ENCODE data around the gene KLHL6.
"Not testable (repeated sequence)": the region's sequence is repeated elsewhere in the genome, so short reads cannot be mapped to it uniquely, and the experiment has no call there.

The KLHL6 gene

GRCh38 chr3:183578179-183578578, 22.7 kb upstream of the KLHL6 start:
- H3K27ac Mint-ChIP-seq: no peak overlapping the region
- ATAC-seq: no peak
- peaks cover 7% of the 10 kb centered on the region for H3K4me1 Mint-ChIP-seq
- no peak overlapping the region for H3K4me3 Mint-ChIP-seq
- H3K9me3 Mint-ChIP-seq: no peaks in the 10 kb centered on the region
- H3K27me3 Mint-ChIP-seq: peaks cover 8% of the 10 kb centered on the region
- no peak for DNase-seq

DNA sequence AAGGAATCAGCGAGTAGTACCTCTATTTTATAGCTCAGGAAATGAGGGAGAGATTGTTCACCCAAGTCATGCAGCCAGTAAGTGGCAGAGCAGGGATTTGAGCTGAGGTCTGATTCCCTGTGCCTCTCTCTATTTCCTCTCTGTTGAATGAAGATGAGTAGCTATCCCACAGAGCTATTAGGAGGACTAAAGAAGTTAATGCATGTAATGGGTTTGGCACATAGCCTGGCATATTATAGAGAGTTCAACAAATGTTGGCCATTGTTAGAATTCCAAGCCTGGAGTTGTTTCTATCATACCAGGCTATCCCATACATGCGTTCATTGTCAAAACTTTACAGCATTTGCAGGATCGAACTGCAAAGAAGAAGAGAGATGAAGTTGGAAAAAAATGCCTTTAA, 21.8 kb upstream of the KLHL6 start:
- Mint-ChIP-seq H3K27me3 (peaks cover 8% of the 10 kb centered on the region), H3K4me1 (peaks cover 7% of the 10 kb centered on the region), H3K4me3 (no peak overlapping the region), H3K27ac (no peak overlapping the region), H3K9me3 (no peaks in the 10 kb centered on the region)
- ATAC-seq (no peak), DNase-seq (no peak)

DNA sequence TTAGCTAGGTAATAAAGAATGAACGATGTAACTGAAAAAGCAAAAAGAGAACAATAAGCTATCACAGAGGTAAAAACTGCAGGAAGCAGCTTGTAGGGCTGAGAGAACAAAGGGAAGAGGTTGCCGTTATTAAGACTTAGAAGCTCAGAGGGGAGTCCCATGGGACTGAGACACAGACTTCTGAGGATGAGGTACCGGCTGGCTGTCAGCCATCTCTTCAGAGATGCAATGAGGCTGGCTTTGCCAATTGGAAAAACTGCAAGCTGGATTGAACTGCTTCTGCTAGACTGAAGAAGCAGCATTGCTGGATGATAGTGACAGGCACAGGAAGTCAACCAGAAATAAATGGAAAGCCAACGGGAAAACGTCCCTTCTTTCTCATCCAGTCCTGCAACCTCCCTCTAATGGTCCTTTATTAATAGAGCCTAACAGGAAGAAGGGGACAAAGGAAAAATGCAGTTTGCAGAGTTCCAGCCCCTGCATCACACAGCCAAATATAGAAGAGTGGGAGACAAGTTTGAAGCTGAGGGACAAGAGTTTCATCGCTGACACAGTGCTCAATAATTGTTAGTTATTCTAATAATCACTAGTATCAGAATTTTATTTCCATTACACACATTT, 21.1 kb upstream of the KLHL6 start:
- Mint-ChIP-seq H3K4me3 (no peak overlapping the region), H3K9me3 (no peaks in the 10 kb centered on the region), H3K27ac (peak overlapping the region in 1 of 2 donors; percentile 50), H3K4me1 (peaks cover 7% of the 10 kb centered on the region), H3K27me3 (peaks cover 8% of the 10 kb centered on the region)
- DNase-seq: no peak
- ATAC-seq: no peak

GRCh38 chr3:183572935-183573334, 17.4 kb upstream of the KLHL6 start:
- peaks cover 12% of the 10 kb centered on the region for H3K27me3 Mint-ChIP-seq
- ATAC-seq (no peak), DNase-seq (no peak)
- H3K27ac Mint-ChIP-seq: no peak overlapping the region
- H3K9me3 Mint-ChIP-seq: no peaks in the 10 kb centered on the region
- H3K4me1 Mint-ChIP-seq: peaks cover 7% of the 10 kb centered on the region
- H3K4me3 Mint-ChIP-seq: no peak overlapping the region

DNA sequence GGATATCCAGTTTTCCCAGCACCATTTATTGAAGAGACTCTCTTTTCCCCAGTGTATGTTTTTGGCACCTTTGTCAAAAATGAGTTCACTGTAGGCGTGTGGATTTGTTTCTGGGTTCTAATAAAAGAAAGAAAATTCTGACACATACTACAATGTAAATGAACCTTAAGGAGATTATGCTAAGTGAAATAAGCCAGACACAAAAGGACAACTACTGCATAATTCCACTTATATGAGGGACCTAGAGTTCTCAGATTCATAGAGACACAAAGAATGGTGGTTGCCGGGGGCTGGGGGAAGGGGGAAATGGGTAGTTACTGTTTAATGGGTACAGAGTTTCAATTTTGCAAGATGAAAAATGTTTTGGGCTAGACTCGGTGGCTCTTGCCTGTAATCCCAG, 14.7 kb upstream of the KLHL6 start:
- ATAC-seq, H3K4me1 Mint-ChIP-seq, H3K9me3 Mint-ChIP-seq, DNase-seq, H3K27ac Mint-ChIP-seq, H3K4me3 Mint-ChIP-seq: not testable (repeated sequence)
- peaks cover 10% of the 10 kb centered on the region for H3K27me3 Mint-ChIP-seq

DNA sequence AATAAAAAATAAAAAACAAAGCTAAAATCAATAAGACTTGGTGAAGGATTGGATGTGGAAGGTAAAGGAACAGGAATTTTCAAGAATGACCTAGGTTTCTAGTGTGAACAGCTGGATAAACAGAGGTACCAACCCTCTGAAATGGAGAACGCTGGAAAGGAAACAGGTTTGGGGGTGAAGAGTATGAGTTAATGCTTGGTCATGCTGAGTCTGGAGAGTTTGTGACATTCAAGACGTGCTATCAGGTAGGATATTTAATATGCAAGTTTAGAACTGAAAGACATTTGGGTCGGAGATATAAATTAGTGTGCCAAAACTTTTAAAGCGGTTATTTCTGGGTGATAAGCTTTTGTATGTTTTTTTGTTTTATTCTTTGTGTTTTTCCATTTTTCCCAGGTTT, 11.4 kb upstream of the KLHL6 start:
- Mint-ChIP-seq H3K4me1 (peaks cover 9% of the 10 kb centered on the region), H3K27ac (no peak overlapping the region), H3K9me3 (no peaks in the 10 kb centered on the region), H3K4me3 (no peak overlapping the region), H3K27me3 (peaks cover 10% of the 10 kb centered on the region)
- DNase-seq: no peak
- ATAC-seq: no peak

- Mint-ChIP-seq H3K4me3 (no peak overlapping the region), H3K27me3 (no peaks in the 10 kb centered on the region), H3K27ac (peak overlapping the region; percentile 36 to 86), H3K9me3 (no peaks in the 10 kb centered on the region), H3K4me1 (peaks cover 14% of the 10 kb centered on the region)
- DNase-seq: no peak
- ATAC-seq: peak; percentile 26
Measured at GRCh38 chr3:183564046-183564445, 8.5 kb upstream of the KLHL6 start.

DNA sequence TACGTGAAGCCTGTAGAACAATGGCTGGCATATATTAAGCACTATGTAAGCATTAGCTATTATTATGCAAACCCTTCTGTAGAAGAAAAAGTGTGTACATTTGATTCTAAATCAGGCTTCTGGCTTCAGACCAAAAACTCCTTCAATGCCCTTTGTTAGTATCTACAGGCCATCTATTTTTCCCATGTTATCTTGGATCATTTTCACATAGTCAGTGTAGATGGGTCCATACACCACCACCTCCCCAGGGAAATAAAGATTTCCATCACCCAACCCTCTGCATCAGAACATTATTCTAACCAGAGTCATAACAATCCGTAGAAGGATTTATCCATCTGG, 8.0 kb upstream of the KLHL6 start:
- no peaks in the 10 kb centered on the region for H3K9me3 Mint-ChIP-seq
- no peak overlapping the region for H3K4me3 Mint-ChIP-seq
- H3K27me3 Mint-ChIP-seq: no peaks in the 10 kb centered on the region
- no peak overlapping the region for H3K27ac Mint-ChIP-seq
- no peak for DNase-seq
- no peak for ATAC-seq
- peaks cover 14% of the 10 kb centered on the region for H3K4me1 Mint-ChIP-seq

DNA sequence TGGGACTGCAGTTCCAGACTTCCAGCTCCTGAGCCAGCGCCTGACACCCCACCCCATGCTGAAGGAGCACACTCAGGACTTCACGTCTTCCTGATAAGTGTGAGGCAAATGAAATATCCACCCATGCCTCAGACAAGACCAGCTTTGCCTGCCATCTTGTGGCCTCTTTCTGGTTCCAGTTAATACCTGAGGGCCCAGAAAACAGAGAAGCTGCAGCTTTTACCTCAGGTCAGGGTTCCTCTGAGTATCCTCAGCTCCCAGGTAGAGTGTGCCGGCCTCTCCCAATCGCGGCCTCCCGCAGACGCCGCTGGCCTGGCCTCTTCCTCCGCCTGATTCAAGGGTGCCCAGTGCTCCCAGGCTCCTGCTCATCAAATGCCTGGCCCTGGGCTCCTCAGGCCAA, 5.1 kb upstream of the KLHL6 start:
- peaks cover 33% of the 10 kb centered on the region for H3K4me1 Mint-ChIP-seq
- H3K27ac Mint-ChIP-seq: no peak overlapping the region
- ATAC-seq: no peak
- DNase-seq: peak in 1 of 2 donors; percentile 28
- no peak overlapping the region for H3K4me3 Mint-ChIP-seq
- no peaks in the 10 kb centered on the region for H3K27me3 Mint-ChIP-seq
- H3K9me3 Mint-ChIP-seq: no peaks in the 10 kb centered on the region

DNA sequence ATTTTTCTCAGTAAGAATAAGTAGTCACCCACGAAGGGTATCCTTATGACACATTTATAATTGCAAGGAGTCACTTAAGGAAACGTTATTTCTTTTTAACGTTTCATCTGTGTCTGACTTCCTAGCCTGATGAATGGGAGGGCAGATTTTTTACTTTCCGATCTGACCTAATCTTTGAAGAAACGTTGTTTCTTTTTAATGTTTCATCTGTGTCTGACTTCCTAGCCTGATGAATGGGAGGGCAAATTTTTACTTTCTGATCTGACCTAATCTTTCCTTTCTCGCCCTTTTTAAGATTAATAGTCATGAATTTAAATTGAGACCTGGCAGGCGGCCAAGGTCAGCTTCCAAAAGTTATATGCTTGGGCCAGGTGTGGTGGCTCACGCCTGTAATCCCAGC, 3.0 kb upstream of the KLHL6 start:
- H3K27ac Mint-ChIP-seq: no peak overlapping the region
- no peaks in the 10 kb centered on the region for H3K9me3 Mint-ChIP-seq
- H3K4me1 Mint-ChIP-seq: peaks cover 27% of the 10 kb centered on the region
- no peak overlapping the region for H3K4me3 Mint-ChIP-seq
- H3K27me3 Mint-ChIP-seq: no peaks in the 10 kb centered on the region
- ATAC-seq: no peak
- no peak for DNase-seq

GRCh38 chr3:183556722-183557121, 1.2 kb upstream of the KLHL6 start:
- Mint-ChIP-seq H3K4me3 (peak overlapping the region in 1 of 2 donors; percentile 100), H3K4me1 (peaks cover 38% of the 10 kb centered on the region), H3K27me3 (no peaks in the 10 kb centered on the region), H3K27ac (peak overlapping the region in 1 of 2 donors; percentile 100), H3K9me3 (no peaks in the 10 kb centered on the region)
- DNase-seq: no peak
- ATAC-seq: no peak

GRCh38 chr3:183554377-183554776, 1.1 kb downstream of the KLHL6 start:
- DNase-seq: peak; percentile 36 to 63
- H3K27ac Mint-ChIP-seq: peak overlapping the region; percentile 96 to 100
- peak; percentile 81 for ATAC-seq
- peaks cover 0 to 4% of the 10 kb centered on the region in 2 donors for H3K9me3 Mint-ChIP-seq
- peaks cover 56% of the 10 kb centered on the region for H3K4me1 Mint-ChIP-seq
- no peaks in the 10 kb centered on the region for H3K27me3 Mint-ChIP-seq
- peak overlapping the region; percentile 99 to 100 for H3K4me3 Mint-ChIP-seq

DNA sequence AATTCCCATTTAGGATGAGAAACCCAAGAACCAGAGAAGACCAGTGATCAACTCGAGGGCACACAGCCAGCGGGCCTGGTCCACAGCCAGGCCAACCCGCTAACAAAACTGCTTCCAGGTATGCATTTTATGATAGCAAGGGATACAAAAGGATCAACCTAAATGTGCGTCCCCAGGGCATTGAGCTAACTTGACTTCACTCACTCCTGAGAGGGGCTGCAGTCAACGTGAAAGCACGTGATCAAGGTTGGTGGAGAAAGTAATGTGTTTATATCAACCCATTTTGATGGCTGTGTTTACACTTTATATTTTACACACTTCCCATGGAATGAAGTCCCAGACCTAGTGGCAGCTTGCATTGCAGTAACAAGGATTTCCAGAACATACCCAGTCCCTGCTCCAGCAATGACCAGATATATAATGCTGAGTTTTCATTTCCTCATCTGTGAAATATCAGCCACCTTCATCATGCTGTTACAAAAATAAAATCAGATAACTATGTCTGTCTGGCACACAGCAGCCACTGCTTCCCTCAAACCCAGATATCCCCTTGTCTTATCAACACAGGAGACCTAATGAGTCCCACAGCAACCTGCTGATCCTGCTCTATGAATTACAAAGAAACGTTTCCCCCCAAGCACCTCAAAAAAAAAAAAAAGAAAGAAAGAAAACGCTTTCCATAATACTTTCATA, 2.0 kb downstream of the KLHL6 start:
- H3K4me1 Mint-ChIP-seq: peaks cover 59% of the 10 kb centered on the region
- peaks cover 0 to 4% of the 10 kb centered on the region in 2 donors for H3K9me3 Mint-ChIP-seq
- ATAC-seq: no peak
- H3K27me3 Mint-ChIP-seq: no peaks in the 10 kb centered on the region
- H3K27ac Mint-ChIP-seq: peak overlapping the region; percentile 96 to 100
- peak overlapping the region; percentile 99 to 100 for H3K4me3 Mint-ChIP-seq
- peak in 1 of 2 donors; percentile 2 for DNase-seq

DNA sequence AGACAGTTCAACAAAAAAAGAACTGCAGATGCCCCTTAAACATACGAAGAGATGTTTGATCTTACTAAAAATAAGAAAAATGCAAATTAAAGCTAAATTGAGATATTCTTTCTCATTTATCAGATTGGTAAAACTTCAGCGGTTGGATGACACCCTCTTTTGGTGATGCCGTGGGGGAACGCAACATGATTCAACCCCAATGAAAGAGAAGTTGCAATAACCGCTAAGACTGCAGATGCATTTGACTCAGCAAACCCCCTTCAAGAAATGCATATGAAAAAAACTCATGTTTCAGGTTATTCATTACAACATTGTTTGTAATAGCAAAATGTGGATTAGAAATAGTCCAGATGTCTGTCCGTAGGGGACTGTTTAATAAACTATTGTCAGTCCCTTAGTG, 3.6 kb downstream of the KLHL6 start:
- peak in 1 of 2 donors; percentile 60 for DNase-seq
- H3K9me3 Mint-ChIP-seq: peaks cover 0 to 4% of the 10 kb centered on the region in 2 donors
- no peaks in the 10 kb centered on the region for H3K27me3 Mint-ChIP-seq
- peak overlapping the region; percentile 96 to 100 for H3K27ac Mint-ChIP-seq
- ATAC-seq: no peak
- peak overlapping the region; percentile 99 to 100 for H3K4me3 Mint-ChIP-seq
- peaks cover 65% of the 10 kb centered on the region for H3K4me1 Mint-ChIP-seq

DNA sequence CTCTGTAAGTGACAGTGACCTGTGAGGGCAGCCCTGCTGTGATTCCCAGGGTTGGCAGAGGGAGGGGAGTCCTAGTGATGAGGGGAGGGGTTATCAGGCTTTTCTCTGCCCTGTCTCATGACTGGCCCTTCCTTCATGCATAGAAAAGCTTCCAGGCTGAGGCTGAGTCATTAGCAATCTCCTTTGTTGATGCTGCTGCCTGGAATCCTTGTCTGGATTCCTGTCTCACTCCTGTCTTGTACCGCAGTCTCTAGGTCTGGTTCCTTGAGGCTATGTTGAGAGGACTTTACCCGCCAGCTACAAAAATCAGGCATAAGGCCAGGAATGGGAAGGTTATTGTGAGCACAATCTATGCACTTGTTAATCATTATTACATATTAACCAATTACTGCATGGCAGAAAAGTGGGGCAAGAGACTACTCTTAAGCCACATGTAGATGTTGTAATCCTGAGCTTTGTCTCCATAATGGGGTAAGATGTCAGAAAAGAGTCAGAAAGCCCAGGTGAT, 7.2 kb downstream of the KLHL6 start:
- peaks cover 77% of the 10 kb centered on the region for H3K4me1 Mint-ChIP-seq
- no peak overlapping the region for H3K4me3 Mint-ChIP-seq
- DNase-seq (no peak), ATAC-seq (no peak)
- peaks cover 0 to 4% of the 10 kb centered on the region in 2 donors for H3K9me3 Mint-ChIP-seq
- H3K27me3 Mint-ChIP-seq: no peaks in the 10 kb centered on the region
- H3K27ac Mint-ChIP-seq: no peak overlapping the region

DNA sequence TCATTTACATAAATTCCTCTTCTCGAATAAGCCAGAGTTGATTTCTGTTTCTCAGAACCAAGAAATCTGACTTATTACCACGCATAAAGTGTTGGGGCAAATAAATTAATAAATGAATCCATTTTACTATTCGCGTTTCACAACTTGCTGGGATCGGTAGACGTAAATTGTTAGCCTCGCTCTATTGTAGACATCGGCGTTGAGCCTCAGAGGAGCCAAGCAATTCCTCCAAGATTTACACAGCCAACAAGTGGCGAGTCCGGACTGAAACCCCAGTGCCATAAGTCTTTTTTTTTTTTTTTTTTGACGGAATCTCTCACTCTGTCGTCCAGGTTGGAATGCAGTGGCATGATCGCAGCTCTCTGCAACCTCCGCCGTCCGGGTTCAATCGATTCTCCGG, 8.9 kb downstream of the KLHL6 start:
- Mint-ChIP-seq H3K27ac (no peak overlapping the region), H3K4me3 (no peak overlapping the region), H3K9me3 (peaks cover 0 to 4% of the 10 kb centered on the region in 2 donors), H3K4me1 (peaks cover 83% of the 10 kb centered on the region), H3K27me3 (no peaks in the 10 kb centered on the region)
- no peak for DNase-seq
- no peak for ATAC-seq
